GM19455 (cell line): ENCODE data around the gene AVEN.

ENCODE experiments used
- ATAC-seq: cut with Tn5 transposase; IDR thresholded peaks from one replicate; pipeline ENCODE4 v1.9.1; 2021; ENCODE audit not compliant: unreplicated experiment

The AVEN gene

DNA sequence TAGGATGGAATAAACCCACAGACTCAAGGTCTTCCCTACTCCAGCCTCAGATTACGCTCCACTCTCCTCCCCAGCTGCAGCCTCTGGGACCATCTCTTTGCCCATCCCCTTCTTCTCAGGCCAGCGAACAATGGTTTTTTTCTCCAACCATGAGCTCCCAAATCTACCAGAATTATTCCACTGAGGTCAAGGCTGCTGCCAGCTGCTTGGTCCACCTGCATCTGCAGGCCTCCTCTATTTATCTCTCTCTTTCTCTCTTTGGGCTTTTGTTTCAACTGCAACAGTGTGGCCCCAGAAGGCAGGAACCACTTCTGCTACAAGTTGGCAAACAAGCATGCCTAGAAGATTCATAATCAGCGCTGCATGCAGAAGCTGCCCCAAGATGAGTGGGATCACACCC lies 51.6 kb downstream of the AVEN start:
- ATAC-seq, result no peak

GRCh38 chr15:33985751-33986150 lies 53.3 kb downstream of the AVEN start:
- ATAC-seq, result no peak

DNA sequence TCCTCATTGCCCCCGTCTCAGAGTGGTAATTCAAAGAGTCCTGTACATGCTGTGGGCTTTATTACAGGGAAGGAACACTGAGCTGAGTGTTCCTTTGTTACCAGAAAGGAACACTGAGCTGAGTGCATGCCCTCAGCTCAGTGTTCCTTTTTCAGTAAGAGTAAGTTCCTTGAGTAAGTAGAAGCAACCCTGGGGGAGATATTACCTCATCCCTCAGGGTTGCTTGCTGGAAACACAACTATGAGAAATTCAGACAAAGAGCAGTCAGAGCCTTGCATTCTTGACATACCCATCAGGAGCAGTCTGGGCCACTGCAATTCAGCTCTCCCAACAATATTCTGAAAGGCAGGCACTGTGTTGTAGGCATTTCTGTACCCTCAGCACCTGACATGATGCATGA lies 53.7 kb downstream of the AVEN start:
- no peak for ATAC-seq

- ATAC-seq, result no peak
Observed at GRCh38 chr15:33982516-33982915, 56.5 kb downstream of the AVEN start.

- no peak for ATAC-seq
Observed at GRCh38 chr15:33980159-33980558, 58.8 kb downstream of the AVEN start.

DNA sequence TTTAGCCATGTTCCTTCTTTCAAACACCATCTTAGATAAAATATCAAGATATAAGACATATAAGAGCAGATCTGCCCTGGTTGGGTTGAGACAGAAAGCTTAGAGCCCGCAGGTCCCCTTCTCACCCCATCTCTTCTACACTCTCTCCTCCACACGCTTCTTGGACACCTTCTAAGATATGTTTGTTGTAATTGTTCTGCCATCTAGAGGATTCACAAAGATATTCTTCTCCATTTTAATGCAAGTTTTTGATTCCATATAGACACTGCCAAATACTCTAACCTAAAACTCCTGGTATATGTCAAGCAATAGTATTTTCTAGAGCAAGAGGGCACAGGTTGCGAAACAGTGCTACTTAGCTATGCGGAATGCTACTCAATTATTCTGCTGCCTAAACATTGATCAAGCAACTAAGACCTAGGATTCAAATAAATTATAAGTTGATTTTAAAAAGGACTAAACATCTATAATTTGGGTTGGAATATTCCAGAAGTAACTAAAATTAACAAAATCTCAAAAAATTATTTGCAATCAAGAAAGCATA lies 63.9 kb downstream of the AVEN start:
- ATAC-seq, result no peak

- no peak for ATAC-seq
Observed at GRCh38 chr15:33971811-33972210, 67.2 kb downstream of the AVEN start.

DNA sequence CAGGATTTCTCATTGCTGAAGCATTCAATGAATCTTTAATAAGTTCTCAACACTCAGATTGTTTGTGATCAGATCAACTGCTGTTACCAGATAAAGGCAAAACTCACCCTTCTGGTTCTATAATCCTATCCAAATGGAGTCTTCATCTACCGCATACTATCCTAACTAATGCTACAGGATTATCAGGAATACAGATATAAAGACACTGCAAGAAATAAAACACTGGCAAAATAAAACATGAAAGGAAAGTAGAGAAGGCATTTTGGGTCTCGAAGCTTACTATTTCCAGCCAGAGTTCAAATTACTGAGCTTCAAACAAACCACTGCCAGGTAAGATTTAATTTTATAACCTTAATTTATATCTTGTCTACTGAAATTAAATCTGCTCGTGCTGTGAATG lies 70.2 kb downstream of the AVEN start:
- ATAC-seq, result no peak

DNA sequence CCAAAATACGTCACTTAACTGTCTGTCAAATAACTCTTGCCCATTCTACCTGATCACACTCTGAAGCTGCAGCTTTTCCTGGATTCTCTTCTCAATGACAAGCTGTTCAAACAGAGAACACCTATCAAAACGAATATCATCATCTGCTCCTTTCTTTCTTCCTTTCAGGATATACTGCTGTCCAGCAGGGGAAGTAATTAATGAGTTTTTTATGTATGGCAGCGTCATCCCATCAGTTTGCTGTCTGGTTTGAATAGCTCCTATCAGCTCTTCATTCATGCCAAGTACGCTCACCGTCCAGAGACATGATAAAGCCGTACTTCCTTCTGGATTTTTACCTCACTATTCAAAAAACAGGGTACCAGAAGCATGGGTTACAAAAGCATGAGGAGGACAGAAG lies 70.8 kb downstream of the AVEN start, which contains the start of gene CHRM5:
CHRM5 (plus strand) TSS at position 274 of the 400 bp plus-strand sequence. CDS start 94,221 bp downstream, outside the sequence.
- ATAC-seq, result no peak

- ATAC-seq, result no peak
Observed at GRCh38 chr15:33964665-33965040, 74.4 kb downstream of the AVEN start.

- no peak for ATAC-seq
Observed at GRCh38 chr15:33963831-33964664, 75.0 kb downstream of the AVEN start.

GRCh38 chr15:33960549-33960935 lies 78.5 kb downstream of the AVEN start:
- no peak for ATAC-seq

- ATAC-seq, result no peak
Observed at GRCh38 chr15:33959844-33960548, 79.0 kb downstream of the AVEN start.

- no peak for ATAC-seq
Observed at GRCh38 chr15:33956397-33956796, 82.6 kb downstream of the AVEN start.

DNA sequence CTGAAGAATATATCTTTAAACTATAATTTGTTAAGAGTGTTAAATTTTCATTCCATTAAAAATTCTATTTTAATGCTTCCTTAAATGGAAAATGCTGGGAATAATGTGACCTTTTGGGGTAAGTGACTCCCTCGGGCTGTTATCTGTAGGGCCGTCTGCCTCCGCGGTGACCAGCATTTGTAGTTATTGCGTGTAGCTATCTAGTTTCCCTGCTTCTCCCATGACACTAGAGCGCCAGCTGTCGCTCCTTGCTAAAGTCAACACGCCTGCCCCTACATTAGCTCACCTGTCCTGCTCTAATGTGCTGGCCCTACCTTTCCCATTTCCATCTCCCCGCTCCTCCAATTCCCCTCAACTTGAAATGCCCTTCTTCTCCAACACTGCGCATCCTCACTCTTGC lies 83.1 kb downstream of the AVEN start:
- ATAC-seq, result no peak

DNA sequence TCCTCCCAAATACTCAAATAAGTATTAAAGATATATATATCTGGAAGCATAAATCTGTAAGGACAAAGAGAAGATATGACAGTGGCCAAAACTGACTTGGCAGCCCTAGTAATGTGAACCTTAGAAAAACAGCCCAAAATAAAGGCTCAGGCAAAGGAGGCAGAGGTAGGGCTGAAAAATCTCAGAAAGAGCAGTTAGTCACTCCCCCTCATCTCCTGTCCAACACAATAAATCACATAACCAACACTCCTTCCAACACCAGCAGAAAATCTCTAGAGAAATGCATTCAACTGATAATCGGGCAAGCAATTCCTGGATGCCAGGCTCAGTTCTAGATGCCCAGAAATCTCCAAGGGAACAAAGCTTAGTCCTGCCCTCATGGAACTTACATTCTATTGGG lies 92.9 kb downstream of the AVEN start:
- no peak for ATAC-seq

GRCh38 chr15:33941279-33942063 lies 97.5 kb downstream of the AVEN start:
- peak; percentile 90 for ATAC-seq

- no peak for ATAC-seq
Observed at GRCh38 chr15:33934921-33935320, 104.1 kb downstream of the AVEN start.

DNA sequence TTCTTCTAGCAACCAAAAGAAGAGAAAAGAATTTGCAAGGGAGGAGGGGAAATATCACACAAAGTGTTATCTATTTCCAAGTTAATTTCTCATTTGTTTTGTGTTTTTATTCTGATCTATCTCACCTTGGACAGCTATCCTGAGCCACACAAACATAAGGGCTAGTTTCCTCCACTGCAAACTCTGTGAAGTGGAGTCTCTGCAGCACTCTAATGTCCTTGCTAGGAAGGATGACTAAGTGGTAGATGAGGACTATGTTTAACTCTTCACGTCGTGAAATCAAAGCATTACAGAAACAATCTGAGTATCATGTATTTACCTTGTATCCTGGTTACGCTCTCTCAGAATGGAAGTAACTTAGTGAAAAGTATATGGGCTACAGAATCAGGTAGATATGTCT lies 104.6 kb downstream of the AVEN start:
- ATAC-seq, result no peak

- ATAC-seq, result no peak
Observed at GRCh38 chr15:33932734-33933133, 106.3 kb downstream of the AVEN start.

GRCh38 chr15:33926260-33926659 lies 112.7 kb downstream of the AVEN start:
- no peak for ATAC-seq
